Esophagus mucosa (tissue), 1 donor: ENCODE measurements around the gene PLA2R1. TPM values are rescaled to one million over a fixed set of nuclear protein-coding genes. Genes with fewer than 3 reads are reported as not detected.
A peak's percentile ranks its signal among the peaks of the same experiment; 100 is the strongest.

Experiments used
- ATAC-seq: fragments of 200-7000 bp; cut with Tn5 transposase; one replicate; pipeline ENCODE4 v1.9.1; 2020
- total RNA-seq: library from RNA; stranded (reverse); gene quantifications from one replicate; pipeline ENCODE4 v1.2.4, GENCODE V29; 2023
- donor health status: DM: yes; HTN: yes; CAD: no.

Gene PLA2R1
- total RNA-seq, 1 donor from 2014 or later = 6.2 TPM

DNA sequence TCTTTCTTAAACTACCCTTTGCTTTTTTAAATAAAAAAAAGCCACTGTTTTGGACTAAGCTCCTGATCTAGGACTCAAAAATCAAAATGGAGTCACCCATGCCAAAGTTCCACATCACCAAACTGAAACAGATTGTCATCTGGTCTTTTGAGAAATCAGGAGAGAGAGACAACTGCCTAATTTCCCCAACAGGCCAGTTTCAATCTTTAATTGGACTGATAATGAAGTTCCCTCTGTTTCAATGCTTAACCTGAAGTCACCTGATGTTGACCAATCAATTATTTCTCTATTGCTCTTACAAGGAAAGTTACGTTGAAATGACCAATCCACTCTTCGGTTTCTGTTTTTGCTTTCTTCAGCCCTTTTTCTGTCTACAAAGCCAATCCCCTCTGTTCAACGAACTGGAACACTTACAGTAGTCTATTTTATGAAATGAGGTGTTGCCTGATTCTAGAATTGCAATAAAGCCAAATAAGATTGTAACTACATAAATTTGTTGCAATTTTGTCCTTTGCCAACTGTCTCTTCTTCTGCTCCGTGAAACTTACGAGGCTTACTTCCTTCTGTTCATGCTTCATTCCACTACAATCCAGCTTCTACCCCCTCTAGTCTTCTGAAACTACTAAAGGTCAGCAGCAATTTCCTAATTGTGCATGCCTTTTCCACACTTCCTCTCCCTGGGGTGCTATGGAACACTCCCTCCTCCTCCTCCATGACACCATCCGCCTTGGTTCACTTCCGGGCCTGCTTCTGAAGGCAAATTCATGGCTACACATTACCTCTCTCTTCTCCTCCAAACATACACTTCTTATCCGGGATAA, 169.2 kb downstream of the PLA2R1 start:
- no peak for ATAC-seq

DNA sequence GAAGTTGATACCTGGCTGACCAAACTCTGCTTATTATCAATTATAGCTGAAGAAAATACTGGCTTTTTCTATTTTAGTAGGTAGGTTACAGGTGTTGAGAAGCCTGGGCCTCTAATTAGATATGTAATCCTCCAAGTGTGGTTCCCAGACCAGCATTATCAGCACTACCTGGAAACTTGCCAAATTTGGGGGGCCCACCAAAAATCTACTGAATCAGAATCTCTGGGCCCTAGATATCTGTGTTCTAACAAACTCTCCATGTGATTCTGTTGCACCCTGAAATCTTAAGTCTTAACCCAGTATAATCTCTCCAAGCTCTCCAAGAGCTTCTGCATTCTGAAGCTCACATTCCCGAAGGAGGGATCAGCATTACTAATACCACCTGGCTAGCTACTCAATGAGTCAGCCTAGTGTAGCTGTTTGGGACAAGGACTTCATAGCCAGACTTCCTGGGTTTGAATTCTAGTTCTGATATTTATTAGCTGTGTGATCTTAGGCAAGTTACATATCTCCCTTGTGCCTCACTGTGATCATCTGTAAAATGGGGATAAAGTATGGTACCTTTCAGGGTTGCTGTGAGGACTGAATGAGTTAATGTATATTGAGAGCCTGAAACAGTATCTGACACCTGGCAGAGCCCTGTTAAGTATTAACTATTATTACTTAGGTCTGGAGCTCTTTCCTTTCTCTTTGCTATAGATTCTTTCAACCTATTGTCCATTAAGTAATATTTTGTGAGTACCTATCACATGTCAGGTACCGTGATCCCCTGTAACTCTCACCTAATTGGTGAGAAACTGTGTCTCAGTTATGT, 170.3 kb downstream of the PLA2R1 start:
- peak; percentile 73 for ATAC-seq

DNA sequence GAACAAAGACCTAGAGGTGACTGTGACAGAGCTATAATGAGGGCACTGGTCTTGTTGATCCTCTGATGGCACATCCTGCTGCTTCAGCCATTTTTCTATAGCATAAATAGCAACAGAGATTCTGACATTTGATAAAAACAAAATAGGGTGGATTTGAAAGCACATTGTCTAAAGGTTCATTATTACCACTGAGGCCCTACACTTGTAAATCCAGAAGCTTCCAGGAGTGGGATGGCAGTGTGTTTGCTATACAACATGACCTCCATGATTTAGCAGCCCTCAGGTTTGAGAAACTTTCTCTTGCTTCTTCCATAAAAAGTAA, 171.2 kb downstream of the PLA2R1 start:
- ATAC-seq = no peak

DNA sequence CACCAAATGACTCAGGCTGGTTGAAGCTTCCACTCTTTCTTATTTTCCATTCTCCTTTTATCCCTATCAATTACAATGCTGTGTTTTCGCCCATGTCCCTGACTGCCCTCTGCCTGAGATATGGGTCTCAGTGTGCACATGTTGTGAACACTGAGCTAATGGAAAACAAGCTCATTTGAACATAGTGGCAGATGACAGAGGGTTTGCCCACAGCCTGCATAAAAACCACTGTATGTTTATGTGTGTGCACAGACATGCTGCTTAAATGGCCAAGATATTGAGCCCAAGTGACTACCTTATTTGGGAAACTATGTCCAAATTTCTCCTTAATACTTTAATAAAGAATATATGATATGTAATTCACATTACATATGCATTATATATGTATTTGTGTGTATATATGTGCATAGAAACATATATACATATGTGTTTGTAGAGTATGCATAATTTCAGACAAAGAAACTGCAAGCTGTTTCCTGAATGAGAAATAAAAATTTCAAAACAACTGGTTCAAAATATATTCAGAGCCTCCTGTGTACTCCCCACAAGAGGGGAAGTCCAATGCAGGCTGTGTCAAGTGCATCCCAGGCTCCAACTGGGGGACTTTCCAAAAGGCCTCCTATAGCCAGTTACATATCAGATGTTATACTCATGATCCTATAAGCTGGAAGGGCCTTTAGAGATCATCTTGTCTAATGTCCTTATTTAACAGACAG, 171.7 kb downstream of the PLA2R1 start:
- ATAC-seq = no peak

DNA sequence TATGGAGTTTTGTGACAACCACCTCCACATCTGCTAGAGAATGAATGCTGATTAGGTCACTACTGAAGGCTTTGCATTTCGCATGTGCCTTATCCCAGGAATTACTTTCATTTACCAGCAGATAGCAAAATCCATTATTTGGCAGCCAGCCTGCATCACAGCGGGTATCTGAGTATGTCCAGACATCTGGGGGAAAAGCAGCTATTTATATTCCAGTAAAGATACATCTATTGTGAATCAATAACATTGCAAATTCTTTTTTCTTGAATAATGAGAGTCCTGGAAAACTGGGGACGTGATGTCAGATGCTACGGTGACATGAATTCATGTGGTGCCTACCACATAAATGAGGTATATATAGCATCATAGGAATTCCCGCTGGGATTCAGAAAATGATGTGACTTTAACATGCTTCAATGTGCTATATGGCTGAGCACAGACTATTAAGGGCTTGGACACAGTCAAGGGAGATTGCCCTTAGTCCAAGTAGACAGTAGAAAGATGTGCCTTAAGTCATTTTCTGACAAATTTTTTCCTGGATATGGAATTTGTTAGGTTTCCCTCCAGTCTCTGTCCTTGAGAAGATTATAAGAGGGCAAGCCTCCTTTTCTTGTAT, 180.2 kb downstream of the PLA2R1 start:
- ATAC-seq = no peak

Other genes with a start within 250 kb of the PLA2R1 start
- 7.6 TPM for gene LY75, start 157.9 kb downstream of the PLA2R1 start, total RNA-seq
- 24.2 TPM for gene ITGB6, start 137.7 kb upstream of the PLA2R1 start, total RNA-seq